ENCODE results near the gene CBR1. TPM values are rescaled to one million over a fixed set of nuclear protein-coding genes. Genes with fewer than 3 reads are reported as not detected.
A peak's percentile ranks its signal among the peaks of the same experiment; 100 is the strongest.

Gene CBR1
- total and polyA plus RNA-seq, 8 donors: 79.9 to 372 (median 155) TPM

DNA sequence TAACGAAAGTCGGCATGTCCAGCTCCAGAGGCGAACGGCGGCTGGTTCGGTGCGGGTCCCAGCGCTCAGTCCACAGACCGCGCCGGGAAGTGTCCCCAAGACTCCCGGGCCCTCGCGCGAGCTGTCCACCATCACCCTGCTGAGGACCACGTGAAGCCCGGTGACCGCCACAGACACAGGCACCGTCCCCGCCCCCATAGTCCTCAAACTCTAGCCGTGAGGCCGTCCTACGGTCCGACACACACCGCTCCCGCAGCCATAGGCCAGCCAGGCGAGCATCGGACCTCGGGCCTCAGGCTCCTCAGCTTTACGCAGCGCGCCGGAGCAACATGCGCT, 10.0 kb upstream of the CBR1 start:
- H3K4me1 ChIP-seq: peaks cover 11 to 30% (median 27%) of the 10 kb centered on the region in 4 donors
- TF ChIP-seq POLR2A (IDR thresholded peaks at IDR 0.05) (no peak), POLR2AphosphoS5 (IDR thresholded peaks at IDR 0.05) (no peak), EP300 (IDR thresholded peaks at IDR 0.05) (no peak)
- TF ChIP-seq, protein P1, sequence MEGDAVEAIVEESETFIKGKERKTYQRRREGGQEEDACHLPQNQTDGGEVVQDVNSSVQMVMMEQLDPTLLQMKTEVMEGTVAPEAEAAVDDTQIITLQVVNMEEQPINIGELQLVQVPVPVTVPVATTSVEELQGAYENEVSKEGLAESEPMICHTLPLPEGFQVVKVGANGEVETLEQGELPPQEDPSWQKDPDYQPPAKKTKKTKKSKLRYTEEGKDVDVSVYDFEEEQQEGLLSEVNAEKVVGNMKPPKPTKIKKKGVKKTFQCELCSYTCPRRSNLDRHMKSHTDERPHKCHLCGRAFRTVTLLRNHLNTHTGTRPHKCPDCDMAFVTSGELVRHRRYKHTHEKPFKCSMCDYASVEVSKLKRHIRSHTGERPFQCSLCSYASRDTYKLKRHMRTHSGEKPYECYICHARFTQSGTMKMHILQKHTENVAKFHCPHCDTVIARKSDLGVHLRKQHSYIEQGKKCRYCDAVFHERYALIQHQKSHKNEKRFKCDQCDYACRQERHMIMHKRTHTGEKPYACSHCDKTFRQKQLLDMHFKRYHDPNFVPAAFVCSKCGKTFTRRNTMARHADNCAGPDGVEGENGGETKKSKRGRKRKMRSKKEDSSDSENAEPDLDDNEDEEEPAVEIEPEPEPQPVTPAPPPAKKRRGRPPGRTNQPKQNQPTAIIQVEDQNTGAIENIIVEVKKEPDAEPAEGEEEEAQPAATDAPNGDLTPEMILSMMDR (IDR thresholded peaks at IDR 0.05): no peak
- no peaks in the 10 kb centered on the region for H3K27me3 ChIP-seq
- DNase-seq: peak in 1 of 2 donors; percentile 30
- no peaks in the 10 kb centered on the region for H3K9me3 ChIP-seq
- H3K4me3 ChIP-seq: peak overlapping the region; percentile 75 to 99 (median 92)
- 0% methylated on average over 33 to 34 of the region's 34 CpGs for WGBS, 5 donors
- intact Hi-C loops (cut with DNase I; ENCODE audit: low total_unique reads): loop anchor here (5.0 kb wide), 1 partner anchor 53 kb away; no protein-coding TSS in a partner anchor
- H3K27ac ChIP-seq: peak overlapping the region; percentile 91 to 94 (median 92)
- H3K36me3 ChIP-seq: peaks cover 24 to 39% (median 39%) of the 10 kb centered on the region in 4 donors

DNA sequence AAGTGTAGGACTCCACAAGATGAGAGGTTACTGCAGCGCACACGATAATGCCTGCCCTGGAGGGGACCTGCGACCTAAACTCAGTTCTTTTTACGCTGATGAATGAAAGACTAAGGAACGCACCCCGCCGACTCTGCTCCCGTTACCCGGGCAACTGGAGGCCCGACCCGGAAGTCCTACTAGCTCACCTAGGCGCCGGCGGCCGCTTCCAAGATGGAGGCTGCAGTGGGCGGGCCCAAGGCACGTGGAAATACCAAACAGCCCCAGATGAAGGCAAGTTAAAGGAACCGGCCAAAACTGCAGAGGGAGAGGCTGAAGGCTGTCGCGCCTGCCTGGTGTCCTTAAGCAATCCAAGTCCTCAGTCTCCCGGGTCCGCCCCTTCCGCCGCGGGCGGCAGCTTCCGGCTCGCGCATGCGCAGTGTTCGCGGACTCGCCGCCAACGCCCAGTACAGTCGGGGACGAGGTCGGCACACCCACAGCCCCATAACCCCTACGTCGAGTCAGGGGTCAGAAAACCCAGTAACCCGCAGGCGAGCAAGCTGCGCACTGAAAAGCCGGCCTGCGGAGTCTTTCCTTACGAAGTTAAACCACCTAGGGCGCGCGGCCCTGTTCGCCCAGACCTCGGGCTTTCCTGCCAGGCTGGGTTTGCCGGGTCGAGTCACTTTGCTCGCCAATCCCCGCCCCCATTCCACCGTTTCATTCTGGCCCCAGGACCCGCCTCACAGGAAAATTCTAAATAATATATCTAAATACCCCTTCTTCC, 9.5 kb upstream of the CBR1 start, which contains the start of gene SETD4:
TSS of gene SETD4 (minus strand) at position 368 of the 763 bp plus-strand sequence. CDS start 1,638 bp downstream, outside the sequence.
- H3K4me3 ChIP-seq: peak within 1 kb of the TSS; percentile 75 to 99 (median 92)
- WGBS, 5 donors: 0 to 1% (median 0%) methylated on average over 47 to 57 of the region's 57 CpGs
- no peaks in the 10 kb centered on the region for H3K27me3 ChIP-seq
- TF ChIP-seq EP300 (IDR thresholded peaks at IDR 0.05) (no peak), POLR2AphosphoS5 (IDR thresholded peaks at IDR 0.05) (peak; percentile 2 to 97 (median 92)), POLR2A (IDR thresholded peaks at IDR 0.05) (peak in 1 of 4 donors; percentile 39)
- TF ChIP-seq, protein P1 (IDR thresholded peaks at IDR 0.05): peak in 1 of 7 experiments; percentile 5
- H3K27ac ChIP-seq: peak within 1 kb of the TSS; percentile 91 to 94 (median 92)
- peaks cover 11 to 30% (median 27%) of the 10 kb centered on the region in 4 donors for H3K4me1 ChIP-seq
- H3K9me3 ChIP-seq: no peaks in the 10 kb centered on the region
- peak; percentile 93 to 97 for DNase-seq
- intact Hi-C loops (cut with DNase I; ENCODE audit: low total_unique reads): loop anchor here (5.0 kb wide), 1 partner anchor 52 kb away; no protein-coding TSS in a partner anchor
- H3K36me3 ChIP-seq: peaks cover 19 to 34% (median 34%) of the 10 kb centered on the region in 4 donors

DNA sequence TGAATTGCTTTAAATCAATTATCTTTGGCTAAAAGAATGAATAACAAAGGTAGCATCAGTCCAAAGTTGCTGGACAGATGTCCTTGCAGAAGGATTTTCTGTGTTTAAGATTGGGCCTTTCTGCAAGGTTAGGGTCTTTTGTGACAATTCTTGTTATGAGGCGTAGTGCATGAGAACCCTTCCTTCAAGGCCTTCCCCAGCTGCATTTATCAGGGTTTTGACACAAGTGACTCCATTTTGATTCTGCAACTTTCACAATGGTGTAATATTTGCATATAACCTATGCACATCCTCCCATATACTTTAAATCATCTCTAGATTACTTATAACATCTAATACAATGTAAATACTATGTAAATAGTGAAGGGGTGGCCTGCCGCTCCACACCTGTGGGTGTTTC, 8.4 kb upstream of the CBR1 start:
- Histone ChIP-seq H3K4me3 (no peak overlapping the region), H3K4me1 (peaks cover 11 to 30% (median 27%) of the 10 kb centered on the region in 4 donors), H3K27ac (no peak overlapping the region), H3K36me3 (peaks cover 8 to 23% (median 23%) of the 10 kb centered on the region in 4 donors), H3K9me3 (no peaks in the 10 kb centered on the region), H3K27me3 (no peaks in the 10 kb centered on the region)
- no peak for DNase-seq
- no peak for TF ChIP-seq POLR2AphosphoS5 (IDR thresholded peaks at IDR 0.05)
- WGBS, 5 donors: 94 to 100% (median 98%) methylated on average over 2 of the region's 2 CpGs
- intact Hi-C loops (cut with DNase I; ENCODE audit: low total_unique reads): loop anchor here (5.0 kb wide), 1 partner anchor 51 kb away; no protein-coding TSS in a partner anchor

DNA sequence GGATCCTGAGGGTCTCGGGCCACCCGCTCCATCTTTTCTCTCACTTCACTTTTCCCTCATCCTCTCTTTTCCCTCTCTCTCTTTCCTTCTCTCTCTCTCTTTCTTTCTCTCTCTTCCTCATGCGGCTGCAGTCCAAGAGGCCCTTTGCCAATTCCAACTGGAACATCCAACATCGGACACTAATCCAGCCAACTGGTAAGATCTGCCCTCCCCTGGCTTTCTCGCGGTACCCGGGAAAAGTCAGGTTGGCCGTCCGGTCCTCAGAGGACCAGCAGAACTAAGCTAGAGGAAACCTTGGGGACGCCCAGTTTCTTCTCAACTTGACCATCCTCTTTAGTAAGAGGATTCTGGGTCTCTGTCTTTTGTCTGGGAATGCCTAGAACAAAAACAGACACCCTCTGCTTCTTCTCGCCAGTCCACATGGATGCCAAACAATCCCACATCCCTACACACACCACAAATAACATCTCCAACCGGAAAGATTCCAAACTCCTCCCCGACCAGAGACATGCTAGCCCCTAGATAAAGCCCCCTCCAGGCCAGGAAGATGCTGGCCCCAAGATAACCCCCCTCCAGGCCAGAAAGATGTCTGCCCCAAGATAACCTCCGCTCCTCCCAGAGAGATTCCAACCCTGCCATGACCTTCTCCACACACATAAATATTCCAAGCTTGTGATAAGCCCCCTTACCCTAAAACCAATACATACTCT, 6.3 kb upstream of the CBR1 start:
- 85 to 91% (median 88%) methylated on average over 14 of the region's 14 CpGs for WGBS, 5 donors
- Histone ChIP-seq H3K9me3 (peaks cover 0 to 3% (median 0%) of the 10 kb centered on the region in 4 donors), H3K4me3 (no peak overlapping the region), H3K36me3 (peaks cover 0 to 2% (median 2%) of the 10 kb centered on the region in 4 donors), H3K27ac (no peak overlapping the region), H3K4me1 (peaks cover 11 to 19% (median 18%) of the 10 kb centered on the region in 4 donors), H3K27me3 (no peaks in the 10 kb centered on the region)
- DNase-seq: no peak
- intact Hi-C loops (cut with DNase I; ENCODE audit: low total_unique reads): loop anchor here (5.0 kb wide), 1 partner anchor 49 kb away; no protein-coding TSS in a partner anchor
- TF ChIP-seq EP300 (IDR thresholded peaks at IDR 0.05) (no peak), POLR2AphosphoS5 (IDR thresholded peaks at IDR 0.05) (no peak), POLR2A (IDR thresholded peaks at IDR 0.05) (no peak)
- TF ChIP-seq, protein P1 (IDR thresholded peaks at IDR 0.05): no peak

Data from stomach (tissue), 9 donors.